Smooth muscle cell of the brain vasculature (primary cell): ENCODE results near the gene RPLP1.

Experiments used
- DNase-seq: peaks from one replicate; pipeline ENCODE4 v3.0.0-alpha.2; 2012; ENCODE audit warnings: low read depth, low spot score

RPLP1 gene

DNA sequence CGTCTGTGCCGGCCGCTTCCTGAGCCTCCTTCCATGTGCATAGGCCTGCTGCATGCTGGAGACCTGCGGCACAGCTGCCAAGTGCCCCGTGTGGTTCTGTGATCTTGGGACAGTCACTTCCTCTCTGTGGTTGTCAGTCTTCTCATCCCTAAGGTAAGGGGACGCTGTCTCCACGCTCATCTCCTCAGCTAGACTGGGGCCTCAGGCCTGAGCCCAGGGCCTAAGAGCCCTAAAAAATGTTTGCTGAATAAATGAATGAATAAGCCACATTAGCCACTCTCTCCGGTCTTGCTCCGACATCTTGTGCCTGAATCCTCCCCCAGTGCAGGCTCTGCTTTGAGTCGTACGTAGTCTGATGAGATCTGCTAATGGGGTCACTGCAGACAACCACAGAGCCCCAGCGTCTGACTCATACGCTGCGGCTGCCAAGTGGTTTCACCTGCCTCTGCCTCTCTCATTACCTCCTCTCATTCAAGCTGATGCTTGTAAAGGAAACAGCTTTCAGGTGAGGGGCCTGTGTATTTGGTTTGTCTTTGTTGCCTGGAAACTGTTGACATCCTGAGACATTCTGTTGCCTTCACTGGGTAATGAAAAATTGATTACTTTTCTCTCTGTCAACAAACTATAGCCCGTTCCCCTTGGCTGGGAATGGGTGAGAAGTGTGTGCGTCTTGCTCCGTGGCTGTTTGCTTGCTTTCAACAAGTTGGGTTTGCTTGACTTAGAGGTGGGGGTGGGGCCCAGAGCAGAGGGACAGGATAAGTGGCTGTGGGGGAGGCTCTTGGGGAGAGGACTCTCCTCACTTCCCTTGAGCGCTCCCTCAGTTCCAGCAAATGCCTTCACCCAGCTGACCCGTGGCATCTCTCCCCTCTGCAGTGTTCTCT is 15.9 kb downstream of the RPLP1 start:
- no peak for DNase-seq

GRCh38 chr15:69469467-69470201 is 17.0 kb downstream of the RPLP1 start:
- DNase-seq, result no peak

- no peak for DNase-seq
These were observed 19.4 kb downstream of the RPLP1 start for GRCh38 chr15:69472046-69472445.

DNA sequence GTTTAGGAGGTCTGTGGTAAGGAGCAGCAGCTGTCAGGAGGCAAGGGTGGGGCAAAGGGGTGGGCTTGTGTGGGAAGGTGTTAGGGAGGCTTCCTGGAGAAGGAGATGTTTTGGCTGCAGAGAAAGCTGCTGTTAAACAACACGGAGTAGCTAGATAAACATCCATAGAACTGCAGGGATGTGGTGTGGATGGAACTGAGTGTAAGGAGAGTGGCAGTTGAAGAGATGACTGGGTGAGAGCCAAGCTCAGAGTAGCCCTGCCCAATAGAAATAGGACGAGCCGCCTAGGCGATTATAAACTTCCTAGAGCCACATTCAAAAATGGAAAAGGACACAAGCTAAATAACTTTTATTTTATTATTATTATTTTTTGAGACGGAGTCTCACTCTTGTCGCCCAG is 19.9 kb downstream of the RPLP1 start:
- DNase-seq, result no peak

GRCh38 chr15:69474291-69474690 is 21.7 kb downstream of the RPLP1 start:
- DNase-seq, result no peak

- DNase-seq, result no peak
These were observed 22.3 kb downstream of the RPLP1 start for GRCh38 chr15:69474846-69475455.

DNA sequence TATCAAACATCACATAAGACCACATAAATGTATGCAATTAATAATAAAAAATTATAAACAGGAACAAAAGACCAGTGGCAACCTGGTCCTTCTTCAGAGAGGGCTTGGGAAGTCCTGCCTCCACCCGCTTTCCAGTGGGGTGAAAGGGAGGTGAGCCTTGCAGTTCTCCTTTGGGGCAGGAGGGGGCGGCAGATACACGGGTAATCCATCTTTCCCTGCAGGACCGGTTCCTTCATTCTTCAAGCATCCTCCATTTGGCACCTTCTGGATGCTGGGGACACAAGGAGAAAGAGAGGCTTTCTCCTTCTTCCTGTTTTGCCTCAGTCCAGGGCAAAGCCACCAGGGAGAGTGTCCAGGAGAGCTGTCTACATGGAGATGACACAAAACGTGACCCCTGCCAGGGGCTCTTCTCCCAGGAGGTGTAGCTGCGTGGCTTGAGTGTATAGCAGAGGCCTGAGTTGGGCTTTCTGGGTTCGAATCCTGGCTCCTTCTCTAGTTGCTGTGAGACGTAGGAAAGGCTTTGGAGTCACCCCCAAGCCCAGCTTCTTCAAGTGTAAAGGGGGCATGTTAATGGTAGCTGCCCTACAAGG is 23.2 kb downstream of the RPLP1 start:
- no peak for DNase-seq

DNA sequence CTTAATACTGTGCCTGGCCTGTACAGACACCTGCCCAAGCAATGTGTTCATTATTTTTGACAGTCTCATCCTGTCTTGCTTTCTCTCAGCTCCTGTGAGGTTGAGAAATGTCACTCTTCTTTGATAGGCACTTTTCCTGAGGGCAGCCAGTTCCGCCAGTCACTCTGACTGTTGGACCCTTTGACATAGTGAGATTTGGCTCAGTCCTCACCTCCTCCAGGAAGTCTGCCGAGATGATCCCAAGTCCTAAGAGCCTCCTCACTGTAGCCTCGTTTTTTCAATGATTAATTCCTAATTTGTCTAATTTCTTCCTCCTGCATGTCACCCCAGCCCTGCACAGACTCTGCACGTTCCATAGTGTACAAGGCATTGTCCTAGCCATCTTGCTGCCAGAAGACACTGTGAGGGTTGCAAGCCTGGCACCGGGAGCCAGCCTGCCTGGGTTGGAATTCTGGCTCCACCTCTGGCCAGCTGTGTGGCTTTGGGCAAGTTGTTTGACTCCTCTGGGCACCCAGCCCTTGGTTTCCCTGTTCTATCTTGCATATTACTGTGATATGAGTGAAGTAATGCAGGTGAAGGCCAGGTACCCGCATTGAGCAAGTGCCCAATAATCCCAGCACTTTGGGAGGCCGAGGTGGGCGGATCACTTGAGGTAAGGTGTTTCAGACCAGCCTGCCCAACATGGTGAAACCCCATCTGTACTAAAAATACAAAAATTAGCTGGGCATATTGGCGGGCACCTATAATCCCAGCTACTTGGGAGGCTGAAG is 24.3 kb downstream of the RPLP1 start:
- no peak for DNase-seq

GRCh38 chr15:69478259-69478781 is 25.7 kb downstream of the RPLP1 start:
- DNase-seq, result no peak

DNA sequence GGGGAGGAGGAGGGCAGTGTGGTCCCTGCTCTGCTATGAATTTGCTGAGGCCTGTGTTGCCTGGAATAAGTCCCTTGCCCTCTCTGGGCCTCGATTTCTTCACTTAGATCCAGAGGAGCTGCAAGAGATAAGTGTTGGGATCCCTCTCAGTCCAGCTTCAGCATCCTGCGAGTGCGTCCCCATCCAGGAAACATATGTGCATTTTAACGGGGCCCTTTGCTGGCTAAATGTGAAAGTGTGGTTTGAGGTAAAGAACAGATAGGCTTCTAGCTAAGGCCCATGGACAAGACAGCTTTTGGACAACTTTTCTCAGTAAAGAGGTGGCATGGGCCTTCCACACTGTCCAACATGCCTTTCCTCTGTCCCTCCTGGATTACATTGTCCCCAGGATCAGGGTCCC is 26.5 kb downstream of the RPLP1 start:
- DNase-seq, result no peak

GRCh38 chr15:69479971-69480370 is 27.4 kb downstream of the RPLP1 start:
- no peak for DNase-seq

GRCh38 chr15:69480932-69481331 is 28.3 kb downstream of the RPLP1 start:
- DNase-seq, result no peak

- no peak for DNase-seq
These were observed 30.2 kb downstream of the RPLP1 start for GRCh38 chr15:69482686-69483256.

DNA sequence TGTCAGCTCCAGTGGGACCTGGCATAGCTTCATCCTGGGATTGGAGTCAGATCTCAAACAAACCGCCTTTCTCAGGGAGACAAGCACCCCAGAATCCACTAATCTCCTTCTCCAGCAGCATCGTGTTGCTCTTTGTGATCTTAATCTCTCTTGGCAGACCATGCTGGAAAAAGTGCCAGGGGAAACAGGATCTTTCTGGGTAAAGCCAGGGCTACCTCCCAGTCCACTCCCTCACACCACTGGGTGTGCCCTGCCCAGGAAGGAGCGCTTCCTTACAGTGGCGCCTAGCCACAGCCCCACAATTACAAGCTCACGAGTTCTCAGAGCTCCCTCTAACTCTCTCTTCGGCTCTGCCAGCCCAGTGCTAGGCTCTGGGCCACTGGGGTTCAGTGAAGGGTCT is 32.2 kb downstream of the RPLP1 start:
- no peak for DNase-seq

DNA sequence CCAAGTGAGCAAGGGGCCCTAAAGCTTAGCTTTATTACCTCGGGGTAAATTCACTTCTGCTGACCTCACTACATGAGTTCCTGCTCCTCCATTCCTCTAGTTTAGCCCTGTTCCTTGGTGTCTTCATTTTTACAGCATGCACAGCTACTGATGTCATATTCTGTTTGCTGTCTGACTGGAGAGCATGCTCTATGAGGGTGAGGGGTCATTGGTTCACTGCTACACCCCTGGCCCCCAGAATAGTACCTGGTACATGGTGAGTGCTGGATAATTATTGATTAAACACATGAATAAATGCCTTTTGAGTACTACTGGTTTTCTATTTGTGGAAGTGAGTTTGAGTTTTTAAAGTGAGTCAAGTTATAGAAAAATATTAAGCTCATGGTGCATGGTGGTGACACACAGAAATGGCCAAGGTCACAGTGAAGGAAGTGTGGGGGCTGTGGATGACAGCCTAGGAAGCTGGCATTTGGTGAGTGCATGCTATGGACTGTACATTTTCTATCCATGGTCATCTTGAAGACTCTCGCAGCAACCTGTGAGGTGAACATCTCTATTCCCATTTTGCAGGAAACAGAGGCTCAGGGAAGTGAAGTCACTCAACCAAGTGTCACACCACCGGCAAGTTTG is 34.0 kb downstream of the RPLP1 start:
- no peak for DNase-seq

DNA sequence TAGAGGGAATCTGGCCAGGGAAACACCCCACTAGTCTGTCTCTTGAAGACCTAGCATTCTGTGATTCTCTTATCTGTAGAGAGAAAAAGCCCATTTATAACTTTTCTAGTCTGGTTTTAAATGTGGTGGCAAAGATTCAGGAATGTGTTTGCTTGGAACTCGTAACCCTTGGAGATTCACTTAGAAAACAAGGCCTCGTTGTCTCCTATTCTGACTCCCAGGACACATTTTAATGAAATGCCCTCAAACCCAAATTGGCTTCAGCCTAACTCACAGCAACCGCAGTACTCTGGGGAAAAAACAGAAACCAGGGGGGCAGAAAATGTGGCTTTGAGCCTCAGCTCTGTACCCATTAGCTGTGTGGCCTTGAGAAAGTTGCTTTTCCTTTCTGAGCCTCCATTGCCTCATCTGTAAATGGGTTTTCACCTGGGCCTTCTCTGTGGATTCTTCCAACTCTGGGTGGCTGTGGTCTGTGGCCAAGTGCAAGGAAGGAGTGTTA is 36.5 kb downstream of the RPLP1 start:
- no peak for DNase-seq

DNA sequence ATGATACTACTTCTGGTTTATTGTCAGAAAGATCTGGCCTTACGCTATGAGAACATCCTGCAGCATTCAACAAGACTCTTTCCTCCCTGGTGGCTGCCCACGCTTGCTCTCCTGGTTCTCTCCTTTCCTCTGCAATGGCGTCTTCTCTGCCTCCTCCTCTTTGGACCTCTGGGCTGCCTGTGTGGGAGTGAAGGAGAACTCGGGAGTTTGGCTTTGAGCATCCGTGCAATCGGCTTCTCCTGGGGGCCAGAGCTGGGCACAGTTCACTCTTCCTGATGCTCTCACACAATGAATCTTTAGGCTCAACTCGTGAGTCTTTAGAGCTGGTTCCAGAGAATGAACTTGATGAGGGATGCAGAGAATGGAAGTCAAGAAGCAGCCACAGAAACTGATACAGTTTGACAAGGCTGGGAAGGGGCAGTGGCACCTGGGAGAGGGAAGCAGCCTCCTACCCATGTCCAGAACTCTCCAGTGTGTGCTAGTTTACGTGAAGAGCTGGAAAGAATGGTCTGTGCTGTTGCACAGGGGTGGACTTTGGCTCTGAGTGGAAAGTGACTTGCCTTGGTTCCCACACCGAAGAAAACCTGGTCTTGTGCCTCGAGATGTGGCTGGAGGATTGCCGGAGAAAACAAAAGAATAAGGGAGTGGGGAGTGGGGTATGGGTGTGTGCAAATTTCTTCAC is 37.9 kb downstream of the RPLP1 start:
- no peak for DNase-seq

- DNase-seq, result no peak
These were observed 38.5 kb downstream of the RPLP1 start for GRCh38 chr15:69491038-69491505.

DNA sequence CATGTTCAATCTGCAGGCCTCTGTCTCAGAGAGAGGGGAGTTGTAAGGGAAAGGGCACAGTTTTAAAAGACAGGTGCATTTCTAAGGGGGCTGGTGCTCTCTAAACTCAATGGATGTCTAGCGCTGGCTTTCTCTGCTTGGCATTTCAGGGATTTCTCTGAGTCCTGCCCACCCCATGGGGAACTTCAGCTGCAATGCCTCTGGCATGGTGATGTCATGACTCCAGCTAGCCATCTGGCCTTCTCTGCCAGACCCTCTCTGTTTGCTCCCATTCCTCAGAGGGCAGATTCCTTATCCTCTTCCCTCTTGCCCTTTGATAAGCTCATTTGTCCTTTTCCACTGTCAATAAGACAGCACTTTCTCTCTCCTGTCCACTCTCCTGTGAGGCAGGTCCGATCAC is 40.8 kb downstream of the RPLP1 start:
- DNase-seq, result no peak
